IMR-90 (cell line): Measurements from ENCODE around the gene HMGCS2. TPM values are rescaled to one million over a fixed set of nuclear protein-coding genes. Genes with fewer than 3 reads are reported as not detected.

Experiments
- ATAC-seq: fragments of 200-7000 bp; cut with Tn5 transposase; 2 replicates; pipeline ENCODE4 v1.9.1; 2020; ENCODE audit warnings: low read depth, mild to moderate bottlenecking, moderate library complexity
- BruUV-seq: library from RNA; stranded (reverse); fragments of 400-500 nt; replicated peaks from 2 replicates; lab custom pipeline; 2021; lab: Mats Ljungman, UMichigan
- CTCF ChIA-PET: fragments of 300-600 bp; formaldehyde crosslinking; extraction: SDS; loops from one replicate; lab custom pipeline; 2021; ENCODE audit warnings: antibody characterized with exemption; lab: Yijun Ruan, JAX
- POLR2A ChIA-PET: fragments of 300-600 bp; sonication (Branson Sonifier 250); formaldehyde crosslinking; loops from one replicate; lab custom pipeline; 2022; ENCODE audit warnings: antibody characterized with exemption; ENCODE audit not compliant: unreplicated experiment; lab: Charles Lee
- DNase-seq: peaks from one replicate; pipeline ENCODE4 v3.0.0; 2013
- H2AFZ ChIP-seq: replicated peaks from 2 replicates; pipeline ENCODE3; 2013; ENCODE audit warnings: low read length, mild to moderate bottlenecking; ENCODE audit not compliant: poor library complexity
- H2AK5ac ChIP-seq: 2 replicates; pipeline ENCODE4 v1.6.1; 2013; ENCODE audit warnings: low read depth, low read length, inconsistent platforms
- H2AK9ac ChIP-seq: replicated peaks from 2 replicates; pipeline ENCODE3; 2013; ENCODE audit warnings: mild to moderate bottlenecking, low read depth, low read length, moderate library complexity; ENCODE audit not compliant: poor library complexity
- H2BK120ac ChIP-seq: 2 replicates; pipeline ENCODE4 v1.6.1; 2013; ENCODE audit warnings: low read depth, low read length, inconsistent platforms
- H2BK15ac ChIP-seq: 3 replicates; pipeline ENCODE4 v1.6.1; 2013; ENCODE audit warnings: low read depth, low read length, inconsistent platforms
- H2BK20ac ChIP-seq: 2 replicates; pipeline ENCODE4 v1.6.1; 2013; ENCODE audit warnings: low read depth, mild to moderate bottlenecking, inconsistent platforms, low read length, moderate library complexity
- H2BK5ac ChIP-seq: 2 replicates; pipeline ENCODE4 v1.6.1; 2013; ENCODE audit warnings: mild to moderate bottlenecking, low read depth, low read length, inconsistent platforms; ENCODE audit not compliant: poor library complexity, severe bottlenecking
- H3K14ac ChIP-seq: replicated peaks from 2 replicates; pipeline ENCODE4 v1.6.1; 2013; ENCODE audit warnings: low read depth, low read length, inconsistent platforms
- H3K18ac ChIP-seq: 2 replicates; pipeline ENCODE4 v1.6.1; 2013; ENCODE audit warnings: low read depth, low read length, control low read depth
- H3K23ac ChIP-seq: 2 replicates; pipeline ENCODE4 v1.6.1; 2013; ENCODE audit warnings: low read depth, low read length, inconsistent platforms
- H3K27ac ChIP-seq: 2 replicates; pipeline ENCODE4 v1.5.1; 2013; ENCODE audit warnings: mild to moderate bottlenecking, control low read depth, low read length; ENCODE audit not compliant: insufficient read depth
- H3K27me3 ChIP-seq: 2 replicates; pipeline ENCODE4 v1.6.1; 2013; ENCODE audit warnings: low read length; ENCODE audit not compliant: control insufficient read depth, insufficient read depth
- H3K36me3 ChIP-seq: 2 replicates; pipeline ENCODE4 v1.6.1; 2013; ENCODE audit warnings: low read length, mixed read lengths; ENCODE audit not compliant: control insufficient read depth, insufficient read depth
- H3K4ac ChIP-seq: 2 replicates; pipeline ENCODE4 v1.6.1; 2013; ENCODE audit warnings: low read depth, low read length, inconsistent platforms
- H3K4me1 ChIP-seq: 2 replicates; pipeline ENCODE4 v1.6.1; 2013; ENCODE audit warnings: low read length, mixed read lengths; ENCODE audit not compliant: control insufficient read depth, insufficient read depth
- H3K4me2 ChIP-seq: 2 replicates; pipeline ENCODE4 v1.6.1; 2013; ENCODE audit warnings: low read depth, mild to moderate bottlenecking, control low read depth, low read length, moderate library complexity
- H3K4me3 ChIP-seq: 2 replicates; pipeline ENCODE4 v1.5.1; 2013; ENCODE audit warnings: low read depth, mild to moderate bottlenecking, control low read depth, low read length, moderate library complexity; ENCODE audit not compliant: insufficient read depth
- H3K56ac ChIP-seq: 2 replicates; pipeline ENCODE4 v1.6.1; 2013; ENCODE audit warnings: low read length, inconsistent platforms; ENCODE audit not compliant: insufficient read depth; ENCODE audit errors: extremely low read depth
- H3K79me1 ChIP-seq, 2 experiments: 2 replicates each; pipeline ENCODE4 v1.6.1; 2013; ENCODE audit warnings: low read length in 2 of 2, inconsistent platforms in 1 of 2, low read depth in 1 of 2
- H3K9ac ChIP-seq: 2 replicates; pipeline ENCODE4 v1.6.1; 2013; ENCODE audit warnings: low read depth, low read length, control low read depth
- H3K9me1 ChIP-seq: 2 replicates; pipeline ENCODE4 v1.6.1; 2013; ENCODE audit warnings: low read length, inconsistent platforms; ENCODE audit not compliant: insufficient read depth
- H3K9me3 ChIP-seq: 2 replicates; pipeline ENCODE4 v1.6.1; 2013; ENCODE audit warnings: low read length; ENCODE audit not compliant: control insufficient read depth, insufficient read depth
- H4K20me1 ChIP-seq: 2 replicates; pipeline ENCODE4 v1.6.1; 2013; ENCODE audit warnings: low read length, inconsistent platforms; ENCODE audit not compliant: insufficient read depth
- H4K5ac ChIP-seq: 2 replicates; pipeline ENCODE4 v1.6.1; 2013; ENCODE audit warnings: mild to moderate bottlenecking, low read depth, low read length, control low read depth
- H4K8ac ChIP-seq, 2 experiments: 2 replicates each; pipeline ENCODE4 v1.6.1; 2013; ENCODE audit warnings: low read depth in 2 of 2, low read length in 2 of 2, control low read depth in 1 of 2, inconsistent platforms in 1 of 2
- H4K91ac ChIP-seq: 2 replicates; pipeline ENCODE4 v1.6.1; 2013; ENCODE audit warnings: low read depth, low read length, inconsistent platforms; ENCODE audit not compliant: insufficient read depth
- BHLHE40 ChIP-seq: fragments of 150-350 bp; IDR thresholded peaks from 2 replicates; pipeline ENCODE4 v1.6.1; 2016; ENCODE audit warnings: mild to moderate bottlenecking, low read depth, low read length
- NFE2L2 ChIP-seq: fragments of 150-350 bp; IDR thresholded peaks from 2 replicates; pipeline ENCODE4 v1.6.1; 2016; ENCODE audit warnings: low read depth, mild to moderate bottlenecking, low read length
- RAD21 ChIP-seq: IDR thresholded peaks from 2 replicates; pipeline ENCODE4 v1.6.1; 2012; ENCODE audit warnings: low read length, improper control_type of control experiment
- RCOR1 ChIP-seq: IDR thresholded peaks from 2 replicates; pipeline ENCODE4 v1.6.1; 2012; ENCODE audit warnings: mild to moderate bottlenecking, low read length, improper control_type of control experiment; ENCODE audit not compliant: insufficient replicate concordance
- SMC3 ChIP-seq: fragments of 150-350 bp; IDR thresholded peaks from 2 replicates; pipeline ENCODE4 v1.6.1; 2016; ENCODE audit warnings: low read depth, mild to moderate bottlenecking, antibody characterized with exemption, low read length, moderate library complexity
- WGBS, 2 experiments: methylation state at CpG; one replicate each; pipeline versions ENCODE4 v1.1.5 to v1.1.7; 2013; ENCODE audit warnings: missing lambda C conversion rate in 2 of 2; ENCODE audit not compliant: insufficient read length in 1 of 2; ENCODE audit errors: extremely low coverage in 2 of 2; 5-methylcytosine and 5-hydroxymethylcytosine counted together
- dilution Hi-C: fragments of 300-500 bp; cut with HindIII; formaldehyde crosslinking; loops from one replicate; pipeline ENCODE4 v1.14.3; 2018; ENCODE audit warnings: low sequenced_read_pairs; ENCODE audit not compliant: unreplicated experiment
- in situ Hi-C: fragments of 300-500 bp; cut with MboI; formaldehyde crosslinking; loops from 3 replicates; pipeline ENCODE4 v1.14.3; 2019; ENCODE audit warnings: low sequenced_read_pairs, inconsistent platforms, mixed read lengths
- intact Hi-C: fragments of 100-400 bp; cut with micrococcal nuclease; formaldehyde crosslinking; loops from 2 replicates; pipeline ENCODE4 v1.10.0; 2022
- polyA plus RNA-seq, 3 experiments: library from polyadenylated mRNA; depleted of rRNA; stranded (reverse); fragments of >200 nt; gene quantifications; 2 replicates each; pipeline ENCODE4 v1.2.3, GENCODE V29; 2012; ENCODE audit warnings: low replicate concordance in 1 of 3
- total RNA-seq: library from RNA; depleted of rRNA; stranded (reverse); fragments of >200 nt; gene quantifications from 2 replicates; pipeline ENCODE4 v1.2.3, GENCODE V29; 2012

The HMGCS2 gene
- total and polyA plus RNA-seq, 2 of the 4 experiments (the other 2 are of a cell fraction) = not detected

- H3K56ac ChIP-seq = no peak overlapping the region
- H3K9me3 ChIP-seq = no peaks in the 10 kb centered on the region
- H4K91ac ChIP-seq = no peak overlapping the region
- peak overlapping the region; percentile 27; the same call in 1 of the 2 replicates for H3K23ac ChIP-seq
- no peaks in the 10 kb centered on the region for H3K36me3 ChIP-seq
- ATAC-seq = no peak
- ChIA-PET CTCF (no interaction called here), POLR2A (no interaction called here)
- H3K4ac ChIP-seq = no peak overlapping the region
- H3K4me1 ChIP-seq = peaks cover 19% of the 10 kb centered on the region
- 92% methylated on average over 4 of the region's 8 CpGs; no CpG with 5 or more reads in 1 of the 2 experiments for WGBS, 2 experiments
- peaks cover 32% of the 10 kb centered on the region for H3K9me1 ChIP-seq
- no peak overlapping the region for H2BK15ac ChIP-seq
- no peak overlapping the region for H2BK20ac ChIP-seq
- H3K4me2 ChIP-seq = peak overlapping the region; percentile 75; the same call in 1 of the 2 replicates
- H4K20me1 ChIP-seq = peaks cover 54% of the 10 kb centered on the region
- no peak overlapping the region for H2BK5ac ChIP-seq
- H3K18ac ChIP-seq = no peak overlapping the region
- no peak overlapping the region for H3K4me3 ChIP-seq
- peaks cover 39 to 62% of the 10 kb centered on the region in 2 experiments for H3K79me1 ChIP-seq
- H2AK9ac ChIP-seq = no peak overlapping the region
- no peak overlapping the region for H3K27ac ChIP-seq
- peak overlapping the region; percentile 88; the same call in 1 of the 2 replicates for H3K9ac ChIP-seq
- H2BK120ac ChIP-seq = no peak overlapping the region
- peak overlapping the region; percentile 34; the same call in 1 of the 2 replicates for H3K14ac ChIP-seq
- in situ Hi-C loops = no loop called here
- no peak overlapping the region for H4K5ac ChIP-seq
- H3K27me3 ChIP-seq = 0 out of 2 replicates have a peak, but pooled peaks cover 2% of the 10 kb centered on the region
- intact Hi-C loops = loop anchor here (5.0 kb wide), 2 partner anchors 67 to 1787 kb away; partner anchors contain the start of genes GDAP2, WDR3 and ZNF697
- BruUV-seq = no TSS peak
- no peak overlapping the region for H2AK5ac ChIP-seq
- TF ChIP-seq RAD21 (no peak), BHLHE40 (no peak), SMC3 (no peak), NFE2L2 (no peak), RCOR1 (no peak)
- H2AFZ ChIP-seq = no peak overlapping the region
- no peak for DNase-seq
- H4K8ac ChIP-seq = no peak overlapping the region; a peak in 1 of 4 replicates
- dilution Hi-C loops = no loop called here
Observed at GRCh38 chr1:119714583-119714982, 54.1 kb downstream of the HMGCS2 start.
